OCI-LY7 (cell line): Measurements from ENCODE around the gene PPFIA4.

Experiments
- CTCF ChIP-seq: fragments of 200-600 bp; sonication (generic); conservative IDR thresholded peaks from 2 replicates; pipeline ENCODE4 v1.5.1; 2014; ENCODE audit warnings: mild to moderate bottlenecking, antibody characterized with exemption, low read length, moderate library complexity, mixed read lengths
- EZH2phosphoT487 ChIP-seq: fragments of 200-600 bp; sonication (generic); IDR thresholded peaks from 2 replicates; pipeline ENCODE4 v1.6.1; 2018; ENCODE audit warnings: low read depth, borderline replicate concordance, mild to moderate bottlenecking, mixed run types, antibody characterized with exemption, low read length, moderate library complexity, mixed read lengths

- TF ChIP-seq CTCF (no peak), EZH2phosphoT487 (no peak)
Measured at GRCh38 chr1:203052601-203053000, 26.3 kb downstream of the PPFIA4 start.
